HG03378 (cell line): Measurements from ENCODE around the gene MARS1.
"Not testable (repeated sequence)": the region's sequence is repeated elsewhere in the genome, so short reads cannot be mapped to it uniquely, and the experiment has no call there.

Experiments used
- ATAC-seq: cut with Tn5 transposase; IDR thresholded peaks from one replicate; pipeline ENCODE4 v1.9.1; 2021; ENCODE audit warnings: mild to moderate bottlenecking, moderate library complexity; ENCODE audit not compliant: unreplicated experiment

Gene MARS1

DNA sequence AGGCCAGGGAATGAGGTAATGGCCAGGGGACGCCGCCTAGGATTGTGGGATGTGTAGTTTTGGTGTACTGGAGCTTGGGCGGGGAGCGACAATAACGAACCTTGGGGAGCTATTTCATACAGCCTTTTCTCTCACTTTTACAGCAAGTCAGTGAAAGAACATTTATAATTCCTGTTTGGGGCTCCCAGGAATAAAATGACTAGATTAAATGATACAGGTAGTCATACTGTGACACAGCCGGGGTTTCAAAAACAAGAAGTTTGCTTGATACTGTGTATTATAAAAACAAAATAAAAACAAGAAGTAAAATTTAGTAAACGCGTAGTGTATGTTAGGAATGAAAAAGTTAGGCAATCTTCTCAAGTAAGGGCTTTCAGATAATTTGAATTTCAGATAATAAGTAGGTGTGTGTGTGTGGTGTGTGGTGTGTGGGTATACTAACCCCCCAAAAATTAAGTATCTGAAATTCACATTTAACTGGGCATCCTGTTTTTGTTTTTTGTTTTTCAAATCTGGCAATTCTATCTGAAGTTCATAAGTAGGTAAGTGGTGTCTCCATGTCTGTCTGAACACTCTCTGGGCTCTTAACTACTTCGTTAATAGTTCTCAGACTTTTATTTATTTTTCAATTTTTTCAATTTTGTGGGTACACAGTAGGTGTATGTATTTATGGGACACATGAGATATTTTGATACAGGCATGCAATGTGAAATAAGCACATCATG, 59.6 kb downstream of the MARS1 start:
- no peak for ATAC-seq

DNA sequence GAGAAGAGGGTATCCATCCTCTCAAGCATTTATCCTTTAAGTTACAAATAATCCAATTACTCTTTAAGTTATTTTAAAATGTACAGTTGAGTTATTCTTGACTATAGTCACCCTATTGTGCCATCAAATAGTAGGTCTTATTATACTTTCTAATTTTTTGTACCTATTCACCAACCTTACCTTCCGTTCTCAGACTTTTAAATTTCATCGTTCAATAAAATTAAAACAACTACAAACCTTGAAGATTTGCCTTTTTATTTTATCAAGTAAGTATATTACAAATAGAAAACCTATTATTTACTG, 60.1 kb downstream of the MARS1 start:
- no peak for ATAC-seq

DNA sequence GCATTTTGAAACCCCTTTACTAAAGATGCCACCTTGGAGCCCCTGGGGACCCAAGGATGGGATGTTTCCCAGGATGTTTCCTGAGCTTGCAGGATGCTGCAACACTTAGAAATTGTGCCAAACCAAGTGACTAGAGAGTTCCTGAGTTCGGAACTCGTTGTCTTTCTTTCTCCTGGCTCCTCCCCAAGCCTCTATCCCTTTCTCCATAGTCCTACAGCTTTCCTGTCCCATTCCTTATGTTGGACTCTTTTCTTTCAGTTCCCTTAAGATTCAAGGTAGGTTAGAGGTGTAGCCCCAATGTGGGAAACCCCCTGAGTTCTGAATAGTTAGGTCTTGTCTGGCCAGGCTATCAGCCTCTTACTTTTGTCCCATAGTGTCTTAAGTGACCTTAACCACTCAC, 60.6 kb downstream of the MARS1 start:
- ATAC-seq = no peak

DNA sequence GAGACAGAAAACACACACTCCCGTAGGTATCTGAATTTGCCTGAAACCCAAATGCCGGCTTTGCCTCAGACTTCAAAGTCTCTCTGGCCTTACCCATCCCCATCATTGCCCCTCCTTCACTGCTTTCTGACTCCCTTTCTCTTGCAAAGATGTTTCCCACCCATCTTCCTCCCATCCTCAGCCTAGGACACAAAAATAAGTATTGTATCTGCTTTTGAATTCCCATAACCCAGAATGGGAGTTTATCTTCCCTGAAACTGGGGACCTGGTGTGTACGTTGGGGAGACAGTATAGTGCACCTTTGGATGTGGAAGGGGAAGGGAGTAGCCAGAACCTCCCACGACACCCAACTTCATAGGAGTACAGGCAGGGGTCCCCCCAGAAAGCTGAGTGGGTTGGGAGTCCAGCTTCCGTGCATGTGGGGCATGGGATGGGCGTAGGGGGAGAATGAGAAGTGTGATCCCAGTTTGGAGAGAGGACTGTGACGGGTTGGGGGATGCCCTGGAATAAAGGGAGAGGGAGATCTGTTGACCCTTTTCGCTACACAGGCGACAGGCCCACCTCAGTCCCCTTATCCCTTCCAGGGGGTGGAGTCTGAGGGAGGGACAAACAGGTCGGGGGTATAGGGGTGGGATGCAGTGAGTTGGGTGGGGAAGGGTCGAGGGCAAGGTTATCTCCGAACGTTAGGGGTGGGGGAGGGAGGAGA, 61.5 kb downstream of the MARS1 start:
- ATAC-seq = no peak

DNA sequence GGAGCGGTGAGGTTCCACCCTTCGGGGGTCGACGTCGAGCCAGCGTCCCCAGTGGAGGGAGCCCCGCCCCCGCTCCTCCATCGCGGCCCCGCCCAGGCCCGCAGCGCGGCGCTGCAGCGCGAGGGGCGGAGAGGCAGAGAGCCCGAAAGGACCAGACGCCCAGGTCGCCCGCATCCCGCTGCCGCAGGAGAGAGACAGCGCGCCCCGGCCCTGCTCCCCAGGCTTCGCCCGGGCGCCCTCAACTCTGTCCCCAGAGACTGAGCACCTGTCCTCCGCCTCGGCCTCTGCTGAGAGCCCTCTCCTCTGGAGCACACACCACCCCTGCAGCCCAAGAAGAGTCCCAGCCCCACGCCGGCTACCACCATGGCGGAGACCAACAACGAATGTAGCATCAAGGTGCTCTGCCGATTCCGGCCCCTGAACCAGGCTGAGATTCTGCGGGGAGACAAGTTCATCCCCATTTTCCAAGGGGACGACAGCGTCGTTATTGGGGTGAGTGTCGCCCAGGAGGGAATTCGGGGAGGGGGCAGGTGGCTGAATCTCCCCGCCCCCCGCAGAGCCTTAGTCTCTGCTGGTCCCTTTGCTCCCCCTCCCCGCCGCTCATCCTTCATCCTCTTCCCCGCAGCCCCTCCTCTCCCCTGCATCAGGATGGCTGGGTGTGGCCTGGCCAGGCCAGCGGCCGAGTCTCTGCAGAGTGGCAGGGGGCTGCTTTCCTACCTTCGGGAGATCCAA, 62.2 kb downstream of the MARS1 start, which contains the start of gene KIF5A:
TSS of gene KIF5A (plus strand) at position 136 of the 732 bp plus-strand sequence. CDS start at position 364, 228 bp downstream.
- no peak for ATAC-seq

DNA sequence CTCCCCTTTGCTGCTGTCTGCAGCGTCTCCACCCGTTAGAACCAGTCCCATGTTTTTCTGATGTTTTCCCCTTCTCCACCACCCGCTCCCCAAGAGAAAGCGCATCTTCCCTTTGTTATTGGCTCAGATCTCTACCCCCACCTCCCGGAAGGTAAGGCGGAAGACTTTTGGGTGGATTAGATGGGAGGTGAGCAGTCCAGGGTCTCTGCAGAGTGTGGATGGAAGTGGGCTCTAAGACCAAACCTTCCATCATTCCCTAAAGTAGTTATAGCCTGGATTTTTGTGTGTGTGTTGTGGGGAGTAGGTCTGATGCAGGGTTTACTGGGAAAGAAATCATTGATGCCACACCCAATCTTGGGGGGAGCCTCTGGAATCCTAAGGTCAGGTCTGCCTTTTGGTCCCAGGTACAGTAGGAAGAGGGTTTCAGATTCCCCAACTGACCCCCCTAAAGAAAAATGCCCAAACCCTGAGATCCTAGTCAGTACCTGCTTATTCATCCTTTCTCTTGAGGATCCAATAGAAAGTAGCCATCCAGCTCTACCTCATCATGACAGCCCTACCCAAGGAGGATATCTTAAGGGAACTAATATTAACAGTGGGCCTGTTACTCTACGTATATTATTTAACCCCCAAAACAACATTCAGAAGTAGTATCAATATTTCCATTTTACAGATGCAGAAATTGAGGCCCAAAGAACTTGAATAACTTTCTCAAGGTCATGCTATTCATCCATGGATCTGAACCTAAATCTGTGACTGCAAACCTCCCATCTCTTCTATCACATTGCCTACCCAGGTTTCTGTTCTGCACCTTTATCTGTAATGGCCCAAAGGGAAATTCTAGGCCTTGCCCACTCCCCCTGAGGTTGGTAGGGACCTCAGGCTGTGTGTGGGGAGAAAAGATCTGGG, 63.0 kb downstream of the MARS1 start:
- no peak for ATAC-seq

DNA sequence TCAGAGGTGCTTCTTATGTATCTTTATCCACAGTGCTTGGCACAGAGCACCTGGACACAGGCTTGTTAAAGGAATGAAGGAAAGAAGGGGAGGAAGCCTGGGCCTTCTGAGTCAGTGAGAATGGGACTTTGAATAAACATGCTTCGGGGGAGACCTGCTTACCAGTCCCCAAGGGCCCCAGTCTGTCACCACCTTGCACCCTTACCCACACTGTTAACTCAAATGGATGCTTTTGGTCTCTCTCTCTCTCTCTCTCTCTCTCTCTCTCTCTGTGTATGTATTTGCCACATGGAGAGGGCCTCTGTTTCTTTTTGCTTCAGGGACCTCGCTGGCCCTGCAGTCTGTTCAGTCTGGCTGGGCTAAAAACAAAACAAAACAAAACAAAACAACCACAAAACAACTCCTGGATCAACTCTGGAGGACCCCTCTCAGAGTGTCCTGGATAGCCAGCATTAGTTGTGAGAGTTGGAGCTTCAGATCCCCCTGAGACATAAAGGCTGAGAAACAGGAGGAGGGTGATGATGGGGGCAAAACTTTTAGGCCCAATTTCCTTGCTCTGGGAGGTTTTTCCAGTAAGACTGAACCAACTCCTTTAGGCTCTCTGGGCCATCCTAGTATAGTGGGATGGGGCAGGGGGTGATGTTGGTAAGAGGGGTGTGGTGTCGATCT, 63.9 kb downstream of the MARS1 start:
- ATAC-seq = no peak

DNA sequence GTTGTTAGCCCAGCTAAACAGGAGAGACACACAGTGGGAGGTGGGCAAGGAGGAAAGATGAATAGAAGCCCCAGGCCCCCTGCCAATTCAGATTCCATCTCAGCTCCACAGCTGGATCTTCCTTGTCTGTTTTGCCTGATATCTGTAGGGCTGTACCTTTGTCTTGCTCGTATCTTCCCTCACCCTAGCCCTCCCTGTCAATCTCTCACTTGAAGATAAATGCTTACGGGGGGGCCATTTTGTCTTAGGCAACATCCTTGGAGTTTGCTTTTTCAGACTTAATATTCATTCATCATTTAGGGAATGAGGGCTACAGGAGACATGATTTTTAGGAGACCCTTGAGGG, 64.4 kb downstream of the MARS1 start:
- no peak for ATAC-seq

DNA sequence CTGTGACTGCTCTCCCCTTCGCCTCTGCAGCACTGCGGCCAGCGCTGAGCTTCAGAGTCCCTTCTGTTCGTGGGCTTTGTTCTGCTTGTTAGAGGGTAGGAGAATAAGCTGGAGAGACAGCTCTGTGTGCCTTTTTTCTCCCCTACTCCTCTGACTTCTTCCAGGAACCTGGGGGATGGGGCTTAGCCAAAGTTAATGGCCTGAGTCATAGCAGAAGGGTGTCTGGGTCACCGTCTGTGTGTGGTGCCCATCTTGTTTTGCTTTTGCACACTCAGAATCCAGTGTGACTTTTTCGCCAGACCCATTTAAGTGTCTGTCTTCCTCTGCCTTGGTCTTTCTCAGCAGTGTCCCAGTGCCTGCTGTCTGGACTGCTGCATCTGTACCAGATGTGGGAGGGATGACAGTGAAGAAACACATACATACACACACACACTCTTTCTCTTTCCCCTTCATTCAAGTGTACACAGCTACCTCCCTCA, 65.0 kb downstream of the MARS1 start:
- no peak for ATAC-seq

DNA sequence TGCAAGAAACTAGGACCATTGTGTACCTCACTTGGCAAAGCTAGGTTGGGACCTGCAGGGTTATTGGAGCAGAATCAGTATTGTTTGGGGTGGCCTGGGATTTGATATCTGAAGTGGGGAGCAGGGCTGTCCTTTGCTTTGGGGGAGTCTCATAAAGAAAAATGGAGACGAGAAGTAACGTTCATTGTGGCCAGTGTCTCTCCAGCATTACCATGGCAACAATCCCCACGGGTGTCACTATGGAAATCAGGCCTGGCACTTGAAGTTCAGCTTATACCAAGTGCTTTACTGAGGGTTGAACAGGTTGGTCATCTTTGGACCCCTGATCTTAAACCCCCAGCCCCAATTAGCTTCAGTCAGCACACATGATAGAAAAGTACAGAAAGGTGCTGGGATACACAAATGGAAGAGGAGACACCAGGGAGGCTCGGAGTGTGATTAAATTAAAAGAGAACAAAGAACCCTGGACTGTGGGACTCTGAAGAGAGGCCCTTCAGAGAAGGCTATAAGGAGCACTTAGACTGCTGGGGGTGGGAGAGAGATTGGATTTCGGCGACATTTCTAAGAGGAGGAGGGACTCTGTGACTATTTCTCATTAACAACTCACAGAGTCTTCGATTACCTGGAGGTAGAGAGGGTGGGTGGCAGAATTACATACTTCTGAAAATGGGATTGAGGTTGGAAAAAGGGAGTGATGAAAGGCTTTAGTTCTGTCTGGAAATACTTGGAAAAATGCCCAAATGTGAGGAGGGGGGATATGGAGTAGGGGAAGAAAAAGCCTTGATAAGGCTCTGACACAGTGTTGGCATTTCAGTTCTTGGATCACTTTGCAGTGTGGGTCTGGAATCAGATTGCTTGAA, 65.7 kb downstream of the MARS1 start:
- ATAC-seq = no peak

DNA sequence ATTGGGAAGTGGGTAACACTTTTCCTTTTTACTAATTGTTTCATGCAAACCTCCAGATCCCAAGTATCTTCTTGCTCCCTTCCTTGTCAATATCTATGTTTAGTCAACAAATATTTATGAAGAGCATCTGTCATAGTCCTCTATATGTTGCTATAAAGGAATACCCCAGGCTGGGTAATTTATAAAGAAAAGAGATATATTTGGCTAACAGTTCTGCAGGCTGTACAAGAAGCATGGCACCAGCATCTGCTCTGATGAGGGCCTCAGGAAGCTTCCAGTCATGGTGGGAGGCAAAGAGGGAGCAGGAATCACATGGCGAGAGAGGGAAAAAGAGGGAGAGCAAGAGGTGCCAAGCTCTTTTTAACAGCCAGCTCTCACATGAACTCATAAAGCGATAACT, 66.6 kb downstream of the MARS1 start:
- ATAC-seq = no peak

DNA sequence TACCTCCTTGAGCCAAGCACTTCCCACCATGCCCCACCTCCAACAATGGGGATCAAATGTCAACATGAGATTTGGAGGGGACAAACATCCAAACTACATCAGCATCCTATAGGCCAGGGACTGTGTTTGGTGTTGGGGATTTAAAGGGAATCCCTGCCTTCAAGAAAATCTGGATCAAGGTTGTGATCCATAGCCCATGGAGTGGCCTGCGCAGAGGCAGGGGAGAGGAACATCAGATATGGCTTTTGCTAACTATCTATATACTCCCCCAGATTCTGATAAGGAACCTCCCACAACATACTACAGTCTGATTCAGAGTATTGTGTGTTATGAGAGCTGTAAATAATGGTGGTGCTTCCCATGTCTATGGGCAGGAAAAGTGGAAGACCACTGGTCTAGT, 67.0 kb downstream of the MARS1 start:
- no peak for ATAC-seq

DNA sequence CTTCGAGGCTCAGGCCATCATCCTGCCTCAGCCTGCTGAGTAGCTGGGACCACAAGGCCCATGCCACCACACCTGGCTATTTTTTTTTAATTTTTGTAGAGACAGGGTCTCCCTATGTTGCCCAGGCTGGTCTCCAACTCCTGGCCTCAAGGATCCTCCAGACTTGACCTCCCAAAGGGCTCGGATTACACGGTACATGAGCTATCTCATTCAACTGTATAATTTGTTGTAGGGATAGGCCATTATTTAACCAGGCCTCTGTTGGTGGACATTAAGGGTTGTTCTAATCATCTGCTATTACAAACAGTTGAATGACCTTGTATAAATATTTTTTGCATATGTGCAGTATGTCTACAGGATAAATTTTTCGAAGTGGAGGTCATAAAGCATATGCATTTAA, 71.0 kb downstream of the MARS1 start:
- ATAC-seq = no peak

DNA sequence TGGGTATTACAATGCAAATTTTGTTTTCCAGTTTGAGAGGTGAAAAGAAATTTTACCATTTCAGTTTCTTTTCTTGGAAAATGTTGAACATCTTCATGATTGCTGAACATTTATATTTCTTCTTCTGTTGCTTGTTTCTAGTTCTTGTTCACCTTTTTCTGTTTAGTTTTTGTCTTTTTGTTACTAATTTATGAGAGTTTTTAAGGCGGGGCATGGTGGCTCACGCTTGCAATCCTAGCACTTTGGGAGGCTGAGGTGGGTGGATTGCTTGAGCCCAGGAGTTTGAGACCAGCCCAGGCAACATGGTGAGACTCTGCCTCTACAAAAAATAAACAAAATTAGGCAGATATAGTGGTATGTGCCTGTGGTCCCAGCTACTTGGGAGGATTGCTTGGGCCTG, 72.6 kb downstream of the MARS1 start:
- no peak for ATAC-seq

DNA sequence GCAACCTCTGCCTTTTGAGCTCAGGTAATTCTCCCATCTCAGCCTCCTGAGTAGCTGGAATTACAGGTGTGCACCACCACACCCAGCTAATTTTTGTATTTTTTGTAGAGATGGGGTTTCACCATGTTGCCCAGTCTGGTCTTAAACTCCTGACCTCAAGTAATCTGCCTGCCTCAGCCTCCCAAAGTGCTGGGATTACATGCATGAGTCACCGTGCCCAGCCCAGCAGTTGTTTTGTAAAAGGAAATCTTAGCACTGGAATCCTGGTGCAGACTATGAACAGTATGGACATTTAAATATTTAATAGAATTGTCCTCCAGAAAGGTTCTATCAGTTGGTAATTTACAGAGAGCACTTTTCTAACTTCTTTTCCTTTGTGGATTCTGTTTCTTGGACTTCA, 73.2 kb downstream of the MARS1 start:
- ATAC-seq = not testable (repeated sequence)

DNA sequence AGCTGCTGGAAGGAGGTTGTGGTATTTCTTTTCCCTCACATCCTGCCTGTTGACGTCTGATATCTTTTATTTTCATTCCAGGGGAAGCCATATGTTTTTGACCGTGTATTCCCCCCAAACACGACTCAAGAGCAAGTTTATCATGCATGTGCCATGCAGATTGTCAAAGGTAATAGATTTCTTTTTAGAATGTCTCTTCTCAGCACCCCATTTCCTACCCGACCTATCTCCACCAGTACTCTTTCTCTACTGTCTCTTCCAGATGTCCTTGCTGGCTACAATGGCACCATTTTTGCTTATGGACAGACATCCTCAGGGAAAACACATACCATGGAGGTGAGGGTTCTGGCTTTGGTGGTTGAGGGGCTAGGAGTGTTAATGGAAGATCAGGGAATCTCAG, 75.5 kb downstream of the MARS1 start:
- ATAC-seq = no peak

DNA sequence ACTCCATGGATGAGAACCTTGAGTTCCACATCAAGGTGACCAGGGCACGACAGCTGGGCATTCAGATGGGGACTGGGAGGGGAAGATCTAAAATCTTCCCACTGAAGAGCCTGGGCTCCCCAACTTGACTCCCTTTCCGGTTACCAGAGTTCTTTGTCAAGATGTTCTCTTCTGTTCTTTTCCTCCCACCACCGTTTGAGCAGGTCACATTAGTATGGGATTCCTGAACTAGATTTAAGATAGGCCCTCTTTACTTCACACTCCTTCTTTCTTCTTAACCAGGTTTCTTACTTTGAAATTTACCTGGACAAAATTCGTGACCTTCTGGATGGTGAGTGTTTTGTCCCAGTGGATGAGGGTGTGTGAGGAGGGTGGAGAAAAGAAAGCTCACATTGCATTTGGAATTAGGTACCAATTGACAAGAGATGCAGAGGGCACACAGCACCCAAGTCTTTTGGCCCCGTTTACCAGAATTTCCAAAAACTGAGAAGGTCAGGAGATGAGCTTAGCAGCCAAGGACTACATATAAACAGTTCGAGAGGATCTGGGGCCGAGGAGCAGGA, 76.4 kb downstream of the MARS1 start:
- ATAC-seq = no peak
